IMR-90 (cell line): Measurements from ENCODE around the gene FOXN4. TPM values are rescaled to one million over a fixed set of nuclear protein-coding genes. Genes with fewer than 3 reads are reported as not detected.

ENCODE experiments used
- ATAC-seq: fragments of 200-7000 bp; cut with Tn5 transposase; 2 replicates; pipeline ENCODE4 v1.9.1; 2020; ENCODE audit warnings: low read depth, mild to moderate bottlenecking, moderate library complexity
- BruUV-seq: library from RNA; stranded (reverse); fragments of 400-500 nt; replicated peaks from 2 replicates; lab custom pipeline; 2021; lab: Mats Ljungman, UMichigan
- CTCF ChIA-PET: fragments of 300-600 bp; formaldehyde crosslinking; extraction: SDS; loops from one replicate; lab custom pipeline; 2021; ENCODE audit warnings: antibody characterized with exemption; lab: Yijun Ruan, JAX
- POLR2A ChIA-PET: fragments of 300-600 bp; sonication (Branson Sonifier 250); formaldehyde crosslinking; loops from one replicate; lab custom pipeline; 2022; ENCODE audit warnings: antibody characterized with exemption; ENCODE audit not compliant: unreplicated experiment; lab: Charles Lee
- DNase-seq: peaks from one replicate; pipeline ENCODE4 v3.0.0; 2013
- H2AFZ ChIP-seq: replicated peaks from 2 replicates; pipeline ENCODE3; 2013; ENCODE audit warnings: low read length, mild to moderate bottlenecking; ENCODE audit not compliant: poor library complexity
- H2AK5ac ChIP-seq: 2 replicates; pipeline ENCODE4 v1.6.1; 2013; ENCODE audit warnings: low read depth, low read length, inconsistent platforms
- H2AK9ac ChIP-seq: replicated peaks from 2 replicates; pipeline ENCODE3; 2013; ENCODE audit warnings: mild to moderate bottlenecking, low read depth, low read length, moderate library complexity; ENCODE audit not compliant: poor library complexity
- H2BK120ac ChIP-seq: 2 replicates; pipeline ENCODE4 v1.6.1; 2013; ENCODE audit warnings: low read depth, low read length, inconsistent platforms
- H2BK15ac ChIP-seq: 3 replicates; pipeline ENCODE4 v1.6.1; 2013; ENCODE audit warnings: low read depth, low read length, inconsistent platforms
- H2BK20ac ChIP-seq: 2 replicates; pipeline ENCODE4 v1.6.1; 2013; ENCODE audit warnings: low read depth, mild to moderate bottlenecking, inconsistent platforms, low read length, moderate library complexity
- H2BK5ac ChIP-seq: 2 replicates; pipeline ENCODE4 v1.6.1; 2013; ENCODE audit warnings: mild to moderate bottlenecking, low read depth, low read length, inconsistent platforms; ENCODE audit not compliant: poor library complexity, severe bottlenecking
- H3K14ac ChIP-seq: replicated peaks from 2 replicates; pipeline ENCODE4 v1.6.1; 2013; ENCODE audit warnings: low read depth, low read length, inconsistent platforms
- H3K18ac ChIP-seq: 2 replicates; pipeline ENCODE4 v1.6.1; 2013; ENCODE audit warnings: low read depth, low read length, control low read depth
- H3K23ac ChIP-seq: 2 replicates; pipeline ENCODE4 v1.6.1; 2013; ENCODE audit warnings: low read depth, low read length, inconsistent platforms
- H3K27ac ChIP-seq: 2 replicates; pipeline ENCODE4 v1.5.1; 2013; ENCODE audit warnings: mild to moderate bottlenecking, control low read depth, low read length; ENCODE audit not compliant: insufficient read depth
- H3K27me3 ChIP-seq: 2 replicates; pipeline ENCODE4 v1.6.1; 2013; ENCODE audit warnings: low read length; ENCODE audit not compliant: control insufficient read depth, insufficient read depth
- H3K36me3 ChIP-seq: 2 replicates; pipeline ENCODE4 v1.6.1; 2013; ENCODE audit warnings: low read length, mixed read lengths; ENCODE audit not compliant: control insufficient read depth, insufficient read depth
- H3K4ac ChIP-seq: 2 replicates; pipeline ENCODE4 v1.6.1; 2013; ENCODE audit warnings: low read depth, low read length, inconsistent platforms
- H3K4me1 ChIP-seq: 2 replicates; pipeline ENCODE4 v1.6.1; 2013; ENCODE audit warnings: low read length, mixed read lengths; ENCODE audit not compliant: control insufficient read depth, insufficient read depth
- H3K4me2 ChIP-seq: 2 replicates; pipeline ENCODE4 v1.6.1; 2013; ENCODE audit warnings: low read depth, mild to moderate bottlenecking, control low read depth, low read length, moderate library complexity
- H3K4me3 ChIP-seq: 2 replicates; pipeline ENCODE4 v1.5.1; 2013; ENCODE audit warnings: low read depth, mild to moderate bottlenecking, control low read depth, low read length, moderate library complexity; ENCODE audit not compliant: insufficient read depth
- H3K56ac ChIP-seq: 2 replicates; pipeline ENCODE4 v1.6.1; 2013; ENCODE audit warnings: low read length, inconsistent platforms; ENCODE audit not compliant: insufficient read depth; ENCODE audit errors: extremely low read depth
- H3K79me1 ChIP-seq, 2 experiments: 2 replicates each; pipeline ENCODE4 v1.6.1; 2013; ENCODE audit warnings: low read length in 2 of 2, inconsistent platforms in 1 of 2, low read depth in 1 of 2
- H3K9ac ChIP-seq: 2 replicates; pipeline ENCODE4 v1.6.1; 2013; ENCODE audit warnings: low read depth, low read length, control low read depth
- H3K9me1 ChIP-seq: 2 replicates; pipeline ENCODE4 v1.6.1; 2013; ENCODE audit warnings: low read length, inconsistent platforms; ENCODE audit not compliant: insufficient read depth
- H3K9me3 ChIP-seq: 2 replicates; pipeline ENCODE4 v1.6.1; 2013; ENCODE audit warnings: low read length; ENCODE audit not compliant: control insufficient read depth, insufficient read depth
- H4K20me1 ChIP-seq: 2 replicates; pipeline ENCODE4 v1.6.1; 2013; ENCODE audit warnings: low read length, inconsistent platforms; ENCODE audit not compliant: insufficient read depth
- H4K5ac ChIP-seq: 2 replicates; pipeline ENCODE4 v1.6.1; 2013; ENCODE audit warnings: mild to moderate bottlenecking, low read depth, low read length, control low read depth
- H4K8ac ChIP-seq, 2 experiments: 2 replicates each; pipeline ENCODE4 v1.6.1; 2013; ENCODE audit warnings: low read depth in 2 of 2, low read length in 2 of 2, control low read depth in 1 of 2, inconsistent platforms in 1 of 2
- H4K91ac ChIP-seq: 2 replicates; pipeline ENCODE4 v1.6.1; 2013; ENCODE audit warnings: low read depth, low read length, inconsistent platforms; ENCODE audit not compliant: insufficient read depth
- CHD1 ChIP-seq: IDR thresholded peaks from 2 replicates; pipeline ENCODE4 v1.6.1; 2012; ENCODE audit warnings: low read depth, low read length, improper control_type of control experiment
- FOS ChIP-seq: fragments of 150-350 bp; IDR thresholded peaks from 2 replicates; pipeline ENCODE4 v1.6.1; 2016; ENCODE audit warnings: low read depth, low read length
- MAFK ChIP-seq: IDR thresholded peaks from 2 replicates; pipeline ENCODE4 v1.6.1; 2012; ENCODE audit warnings: low read depth, low read length, improper control_type of control experiment
- NFE2L2 ChIP-seq: fragments of 150-350 bp; IDR thresholded peaks from 2 replicates; pipeline ENCODE4 v1.6.1; 2016; ENCODE audit warnings: low read depth, mild to moderate bottlenecking, low read length
- POLR2A ChIP-seq: IDR thresholded peaks from 2 replicates; pipeline ENCODE4 v1.6.1; 2012; ENCODE audit warnings: mild to moderate bottlenecking, low read depth, low read length
- RAD21 ChIP-seq: IDR thresholded peaks from 2 replicates; pipeline ENCODE4 v1.6.1; 2012; ENCODE audit warnings: low read length, improper control_type of control experiment
- SMC3 ChIP-seq: fragments of 150-350 bp; IDR thresholded peaks from 2 replicates; pipeline ENCODE4 v1.6.1; 2016; ENCODE audit warnings: low read depth, mild to moderate bottlenecking, antibody characterized with exemption, low read length, moderate library complexity
- USF2 ChIP-seq: fragments of 150-350 bp; IDR thresholded peaks from 2 replicates; pipeline ENCODE4 v1.6.1; 2017; ENCODE audit warnings: mild to moderate bottlenecking, antibody characterized with exemption, low read length, low read depth
- WGBS, 2 experiments: methylation state at CpG; one replicate each; pipeline versions ENCODE4 v1.1.5 to v1.1.7; 2013; ENCODE audit warnings: missing lambda C conversion rate in 2 of 2; ENCODE audit not compliant: insufficient read length in 1 of 2; ENCODE audit errors: extremely low coverage in 2 of 2; 5-methylcytosine and 5-hydroxymethylcytosine counted together
- dilution Hi-C: fragments of 300-500 bp; cut with HindIII; formaldehyde crosslinking; loops from one replicate; pipeline ENCODE4 v1.14.3; 2018; ENCODE audit warnings: low sequenced_read_pairs; ENCODE audit not compliant: unreplicated experiment
- in situ Hi-C: fragments of 300-500 bp; cut with MboI; formaldehyde crosslinking; loops from 3 replicates; pipeline ENCODE4 v1.14.3; 2019; ENCODE audit warnings: low sequenced_read_pairs, inconsistent platforms, mixed read lengths
- intact Hi-C: fragments of 100-400 bp; cut with micrococcal nuclease; formaldehyde crosslinking; loops from 2 replicates; pipeline ENCODE4 v1.10.0; 2022
- polyA plus RNA-seq, 3 experiments: library from polyadenylated mRNA; depleted of rRNA; stranded (reverse); fragments of >200 nt; gene quantifications; 2 replicates each; pipeline ENCODE4 v1.2.3, GENCODE V29; 2012; ENCODE audit warnings: low replicate concordance in 1 of 3
- total RNA-seq: library from RNA; depleted of rRNA; stranded (reverse); fragments of >200 nt; gene quantifications from 2 replicates; pipeline ENCODE4 v1.2.3, GENCODE V29; 2012

The FOXN4 gene
- total and polyA plus RNA-seq, 2 of the 4 experiments (the other 2 are of a cell fraction) = not detected

DNA sequence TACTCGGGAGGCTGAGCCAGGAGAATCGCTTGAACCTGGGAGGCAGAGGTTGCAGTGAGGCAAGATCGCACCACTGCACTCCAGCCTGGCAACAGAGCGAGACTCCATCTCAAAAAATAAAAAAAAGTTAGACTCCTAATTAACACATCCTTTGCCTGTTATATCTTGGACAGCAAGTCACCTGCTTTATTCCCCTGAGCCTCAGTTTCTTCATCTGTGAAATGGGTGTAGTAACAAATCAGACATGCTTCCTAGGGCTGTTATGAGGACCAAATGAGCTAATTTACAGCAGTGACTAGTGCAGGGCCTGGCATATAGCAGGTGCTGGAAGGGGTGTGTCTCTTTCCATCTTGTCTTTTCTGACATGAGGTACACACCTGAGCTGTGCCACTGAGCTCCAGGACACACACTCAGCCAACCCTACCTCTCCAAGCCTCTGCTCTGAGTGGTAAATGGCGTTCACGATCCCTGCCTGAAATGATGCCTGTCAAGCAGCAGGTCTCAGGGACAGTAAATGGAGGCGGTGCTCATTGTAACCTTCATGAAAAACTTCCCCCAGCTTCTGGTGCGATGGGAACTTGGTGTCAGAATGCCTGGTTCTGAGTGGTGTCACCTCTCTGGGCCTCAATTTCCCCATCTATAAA lies 31.7 kb downstream of the FOXN4 start:
- H2BK120ac ChIP-seq = no peak overlapping the region
- CTCF ChIA-PET = no interaction called here

More for the DNA sequence above, 31.7 kb downstream of the FOXN4 start:
- Histone ChIP-seq H4K20me1 (no peaks in the 10 kb centered on the region), H3K4me2 (no peak overlapping the region), H3K23ac (no peak overlapping the region), H3K9me3 (no peaks in the 10 kb centered on the region), H3K79me1 (no peaks in the 10 kb centered on the region), H2BK5ac (no peak overlapping the region), H3K36me3 (no peaks in the 10 kb centered on the region), H3K18ac (no peak overlapping the region), H3K9ac (no peak overlapping the region), H3K9me1 (0 out of 2 replicates have a peak, but pooled peaks cover 5% of the 10 kb centered on the region), H3K27ac (no peak overlapping the region), H3K27me3 (peaks cover 10% of the 10 kb centered on the region; the same call in 1 of the 2 replicates), H4K5ac (no peak overlapping the region), H3K4me1 (no peaks in the 10 kb centered on the region), H2AK9ac (no peak overlapping the region), H2AFZ (no peak overlapping the region), H3K4ac (no peak overlapping the region), H3K56ac (no peak overlapping the region), H2BK15ac (no peak overlapping the region), H4K8ac (no peak overlapping the region), H4K91ac (no peak overlapping the region), H3K14ac (no peak overlapping the region), H2BK20ac (no peak overlapping the region), H3K4me3 (no peak overlapping the region), H2AK5ac (no peak overlapping the region)
- in situ Hi-C loops = no loop called here
- dilution Hi-C loops = no loop called here
- no peak for ATAC-seq
- WGBS, 2 experiments = no CpG with 5 or more reads among the region's 8 CpGs
- DNase-seq = no peak
- TF ChIP-seq NFE2L2 (no peak), POLR2A (no peak), FOS (no peak), USF2 (no peak), SMC3 (no peak), CHD1 (no peak), MAFK (no peak), RAD21 (no peak)
- POLR2A ChIA-PET = no interaction called here
- intact Hi-C loops = no loop called here
- no TSS peak for BruUV-seq
